ENCODE results near the gene ROBO2. TPM values are rescaled to one million over a fixed set of nuclear protein-coding genes. Genes with fewer than 3 reads are reported as not detected.

Gene ROBO2
- total RNA-seq, 3 donors from 2014 or later: not detected

DNA sequence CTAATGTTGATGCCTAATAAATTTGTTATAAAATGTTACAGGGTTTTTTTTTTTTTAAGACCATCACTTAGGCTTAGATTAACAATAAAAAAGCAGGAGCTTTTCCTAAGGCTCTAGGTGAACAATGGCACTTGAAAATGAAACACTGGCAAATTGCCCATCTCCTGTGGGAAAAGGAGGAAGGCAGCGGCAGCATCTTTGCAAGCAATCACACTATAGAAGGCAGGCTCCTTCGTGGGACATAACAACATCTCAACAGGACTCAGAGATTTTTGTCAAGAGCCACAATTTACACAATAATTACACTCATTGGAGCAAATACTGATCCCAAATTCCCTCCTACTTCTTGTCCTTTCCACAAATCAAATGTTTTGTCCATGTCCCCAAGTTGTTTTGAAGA is 646.7 kb downstream of the ROBO2 start:
- Mint-ChIP-seq H3K27me3 (ENCODE audit: low read depth) (no peaks in the 10 kb centered on the region), H3K4me3 (no peak overlapping the region), H3K4me1 (ENCODE audit: low read depth) (no peaks in the 10 kb centered on the region), H3K9me3 (peaks cover 21% of the 10 kb centered on the region), H3K36me3 (ENCODE audit: insufficient read depth) (no peaks in the 10 kb centered on the region)
- ATAC-seq (no peak), DNase-seq (no peak)

DNA sequence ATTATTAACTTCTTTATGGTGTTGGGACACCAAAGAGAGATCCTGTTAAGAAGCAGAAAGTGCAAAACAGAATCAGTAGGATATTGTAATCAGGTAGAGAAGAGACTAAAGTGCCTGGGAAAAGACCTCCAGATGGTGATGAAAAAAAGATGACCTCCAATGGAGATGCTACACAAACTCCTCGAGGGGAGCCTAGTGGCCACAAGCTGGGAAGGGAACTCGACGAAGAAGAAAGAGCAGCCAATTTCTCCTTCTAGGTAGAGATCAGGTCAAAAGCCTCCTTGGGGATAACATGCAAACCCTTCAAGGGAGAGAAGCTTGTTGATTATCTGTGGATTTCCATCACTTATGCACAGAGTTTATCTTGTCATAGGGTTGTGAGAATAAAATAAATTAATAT is 647.6 kb downstream of the ROBO2 start:
- DNase-seq: no peak
- Mint-ChIP-seq H3K27me3 (ENCODE audit: low read depth) (no peaks in the 10 kb centered on the region), H3K4me3 (no peak overlapping the region), H3K36me3 (ENCODE audit: insufficient read depth) (no peaks in the 10 kb centered on the region), H3K4me1 (ENCODE audit: low read depth) (no peaks in the 10 kb centered on the region), H3K9me3 (peaks cover 13% of the 10 kb centered on the region)
- ATAC-seq: no peak

GRCh38 chr3:77690284-77690845 is 650.5 kb downstream of the ROBO2 start:
- H3K36me3 Mint-ChIP-seq (ENCODE audit: insufficient read depth): no peaks in the 10 kb centered on the region
- no peak overlapping the region for H3K4me3 Mint-ChIP-seq
- ATAC-seq: no peak
- no peak for DNase-seq
- H3K9me3 Mint-ChIP-seq: peaks cover 9% of the 10 kb centered on the region
- H3K4me1 Mint-ChIP-seq (ENCODE audit: low read depth): no peaks in the 10 kb centered on the region
- H3K27me3 Mint-ChIP-seq (ENCODE audit: low read depth): no peaks in the 10 kb centered on the region

- ATAC-seq (no peak), DNase-seq (no peak)
- Mint-ChIP-seq H3K27me3 (ENCODE audit: low read depth) (no peaks in the 10 kb centered on the region), H3K4me1 (ENCODE audit: low read depth) (no peaks in the 10 kb centered on the region), H3K9me3 (peaks cover 9% of the 10 kb centered on the region), H3K36me3 (ENCODE audit: insufficient read depth) (no peaks in the 10 kb centered on the region), H3K4me3 (no peak overlapping the region)
Observed at GRCh38 chr3:77693147-77693546, 653.2 kb downstream of the ROBO2 start.

GRCh38 chr3:77699125-77699691 is 659.3 kb downstream of the ROBO2 start:
- peaks cover 4% of the 10 kb centered on the region for H3K9me3 Mint-ChIP-seq
- no peaks in the 10 kb centered on the region for H3K36me3 Mint-ChIP-seq (ENCODE audit: insufficient read depth)
- H3K4me1 Mint-ChIP-seq (ENCODE audit: low read depth): no peaks in the 10 kb centered on the region
- no peaks in the 10 kb centered on the region for H3K27me3 Mint-ChIP-seq (ENCODE audit: low read depth)
- DNase-seq (no peak), ATAC-seq (no peak)
- no peak overlapping the region for H3K4me3 Mint-ChIP-seq

Data from activated T-cell treated with anti-CD3 and anti-CD28 coated beads, Interleukin-2, amount 50 U/mL, for 4 hours (primary cell).